Measurements from ENCODE around the gene TMX1. TPM values are rescaled to one million over a fixed set of nuclear protein-coding genes. Genes with fewer than 3 reads are reported as not detected.

Gene TMX1
- total RNA-seq, 3 donors from 2014 or later = 31.5 to 44.1 (median 41.8) TPM

DNA sequence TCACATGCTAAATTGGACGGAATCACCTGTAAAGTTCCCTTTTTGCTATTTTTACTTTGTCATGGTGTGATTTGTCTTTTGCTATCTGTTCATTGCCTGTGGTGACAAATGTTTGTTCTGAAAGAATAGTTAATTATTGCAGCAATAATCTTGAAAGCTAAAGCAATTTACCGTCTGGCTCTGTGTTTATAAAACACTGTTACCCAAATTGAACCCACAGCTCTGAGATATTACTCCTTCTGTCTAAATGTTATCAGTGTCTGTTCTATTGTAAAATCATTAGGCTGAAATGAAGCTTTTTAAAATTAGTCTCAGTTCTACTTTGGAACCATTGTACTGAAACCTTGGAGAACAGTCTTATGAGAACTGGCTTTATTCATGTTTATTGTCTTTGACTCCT lies 42.5 kb downstream of the TMX1 start:
- Histone ChIP-seq H3K27ac (no peak overlapping the region), H3K27me3 (no peaks in the 10 kb centered on the region), H3K4me1 (no peaks in the 10 kb centered on the region), H3K4me3 (no peak overlapping the region), H3K9me3 (no peaks in the 10 kb centered on the region), H3K36me3 (no peaks in the 10 kb centered on the region)
- intact Hi-C loops (cut with DNase I; ENCODE audit: low total_unique reads) = no loop called here
- TF ChIP-seq POLR2A (IDR thresholded peaks at IDR 0.05) = no peak
- TF ChIP-seq, protein P1, sequence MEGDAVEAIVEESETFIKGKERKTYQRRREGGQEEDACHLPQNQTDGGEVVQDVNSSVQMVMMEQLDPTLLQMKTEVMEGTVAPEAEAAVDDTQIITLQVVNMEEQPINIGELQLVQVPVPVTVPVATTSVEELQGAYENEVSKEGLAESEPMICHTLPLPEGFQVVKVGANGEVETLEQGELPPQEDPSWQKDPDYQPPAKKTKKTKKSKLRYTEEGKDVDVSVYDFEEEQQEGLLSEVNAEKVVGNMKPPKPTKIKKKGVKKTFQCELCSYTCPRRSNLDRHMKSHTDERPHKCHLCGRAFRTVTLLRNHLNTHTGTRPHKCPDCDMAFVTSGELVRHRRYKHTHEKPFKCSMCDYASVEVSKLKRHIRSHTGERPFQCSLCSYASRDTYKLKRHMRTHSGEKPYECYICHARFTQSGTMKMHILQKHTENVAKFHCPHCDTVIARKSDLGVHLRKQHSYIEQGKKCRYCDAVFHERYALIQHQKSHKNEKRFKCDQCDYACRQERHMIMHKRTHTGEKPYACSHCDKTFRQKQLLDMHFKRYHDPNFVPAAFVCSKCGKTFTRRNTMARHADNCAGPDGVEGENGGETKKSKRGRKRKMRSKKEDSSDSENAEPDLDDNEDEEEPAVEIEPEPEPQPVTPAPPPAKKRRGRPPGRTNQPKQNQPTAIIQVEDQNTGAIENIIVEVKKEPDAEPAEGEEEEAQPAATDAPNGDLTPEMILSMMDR (IDR thresholded peaks at IDR 0.05) = no peak
- TF ChIP-seq POLR2AphosphoS5 (IDR thresholded peaks at IDR 0.05) = no peak
- no peak for DNase-seq (ENCODE audit: low spot score in 2 of 2)

DNA sequence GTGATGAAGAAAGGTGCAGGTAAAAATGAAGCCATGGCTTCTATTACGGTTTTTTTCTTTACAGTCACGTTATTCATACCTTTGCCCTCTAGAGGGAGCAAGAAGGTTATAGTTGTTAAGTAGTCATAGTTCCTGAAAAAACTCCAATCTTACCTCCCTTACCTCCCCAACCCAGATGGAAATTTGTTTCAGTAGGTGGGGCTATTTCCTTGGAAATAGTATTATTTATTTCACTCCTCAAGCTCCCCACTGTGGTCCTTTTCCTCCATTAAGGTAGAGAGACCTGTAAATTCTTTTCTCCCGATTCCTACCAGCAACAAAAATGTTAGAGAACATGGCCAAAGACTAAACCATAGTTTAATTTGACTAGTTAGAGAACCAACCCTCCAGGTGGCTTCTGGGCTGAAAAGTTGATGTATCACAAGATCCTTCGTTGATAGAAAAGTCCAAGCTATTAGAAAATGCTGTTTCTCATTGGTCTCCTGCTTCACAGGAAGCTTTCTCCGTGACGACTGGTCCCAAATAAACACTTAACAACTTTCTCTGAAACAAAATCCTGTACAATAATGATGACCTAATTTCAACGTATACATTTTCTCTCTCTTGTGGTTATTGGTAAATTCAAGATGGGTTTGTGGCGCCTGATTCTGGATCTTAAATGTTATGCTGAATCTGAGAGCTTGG lies 43.5 kb downstream of the TMX1 start:
- no peak for DNase-seq (ENCODE audit: low spot score in 2 of 2)
- H3K36me3 ChIP-seq = no peaks in the 10 kb centered on the region
- intact Hi-C loops (cut with DNase I; ENCODE audit: low total_unique reads) = loop anchor here (2.0 kb wide), 1 partner anchor 495 kb away; no protein-coding TSS in a partner anchor
- H3K27ac ChIP-seq = peak overlapping the region; percentile 43 to 57
- H3K27me3 ChIP-seq = no peaks in the 10 kb centered on the region
- H3K4me1 ChIP-seq = no peaks in the 10 kb centered on the region
- peak in 1 of 3 donors; percentile 33 for TF ChIP-seq POLR2AphosphoS5 (IDR thresholded peaks at IDR 0.05)
- no peak for TF ChIP-seq POLR2A (IDR thresholded peaks at IDR 0.05)
- TF ChIP-seq, protein P1 (IDR thresholded peaks at IDR 0.05) = peak; percentile 94 to 97 (median 96)
- H3K9me3 ChIP-seq = no peaks in the 10 kb centered on the region
- H3K4me3 ChIP-seq = no peak overlapping the region

DNA sequence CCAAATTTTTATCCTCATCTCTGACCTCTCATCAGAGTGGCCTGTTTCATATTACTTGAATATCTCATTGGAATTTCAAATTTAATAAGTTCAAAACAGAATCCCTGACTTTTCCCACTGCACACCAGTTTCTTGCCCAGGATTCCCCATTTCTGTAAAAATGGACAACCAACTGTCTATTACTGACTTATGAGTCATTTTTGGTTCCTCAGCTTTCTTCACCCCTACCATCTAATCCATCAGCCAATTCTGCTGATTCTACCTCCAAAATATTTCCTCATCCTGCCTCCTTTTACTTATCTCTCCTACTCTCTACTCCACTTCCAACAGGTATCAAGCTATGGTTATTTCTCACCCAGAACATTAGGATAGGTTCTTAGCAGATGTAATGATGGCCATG lies 44.2 kb downstream of the TMX1 start:
- intact Hi-C loops (cut with DNase I; ENCODE audit: low total_unique reads) = loop anchor here (2.0 kb wide), 1 partner anchor 495 kb away; no protein-coding TSS in a partner anchor
- TF ChIP-seq, protein P1 (IDR thresholded peaks at IDR 0.05) = no peak
- TF ChIP-seq POLR2A (IDR thresholded peaks at IDR 0.05) (no peak), POLR2AphosphoS5 (IDR thresholded peaks at IDR 0.05) (no peak)
- Histone ChIP-seq H3K27ac (peak overlapping the region; percentile 43 to 57), H3K36me3 (no peaks in the 10 kb centered on the region), H3K4me3 (no peak overlapping the region), H3K27me3 (no peaks in the 10 kb centered on the region), H3K4me1 (no peaks in the 10 kb centered on the region), H3K9me3 (no peaks in the 10 kb centered on the region)
- no peak for DNase-seq (ENCODE audit: low spot score in 2 of 2)

DNA sequence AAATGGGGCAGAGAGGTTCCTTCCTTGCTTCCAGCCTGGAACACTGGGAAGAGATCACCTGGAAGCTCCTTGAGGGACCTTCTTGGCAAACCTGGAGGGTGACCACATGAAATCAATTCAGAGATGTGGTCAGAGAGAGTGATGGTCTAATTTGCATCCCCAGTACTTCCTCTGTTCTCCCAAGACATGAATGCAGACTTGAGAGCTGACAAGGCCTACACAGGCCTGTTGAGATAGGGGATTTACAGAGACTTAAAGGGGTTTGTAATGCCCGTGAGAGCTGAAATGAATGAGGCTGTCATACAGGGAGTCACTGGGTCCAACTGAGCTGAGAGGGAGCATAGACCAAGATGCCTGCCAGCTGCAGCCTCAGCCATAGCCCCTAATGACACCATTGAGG lies 45.1 kb downstream of the TMX1 start:
- no peak overlapping the region for H3K4me3 ChIP-seq
- no peaks in the 10 kb centered on the region for H3K36me3 ChIP-seq
- H3K27ac ChIP-seq = no peak overlapping the region
- H3K4me1 ChIP-seq = no peaks in the 10 kb centered on the region
- intact Hi-C loops (cut with DNase I; ENCODE audit: low total_unique reads) = loop anchor here (2.0 kb wide), 1 partner anchor 494 kb away; no protein-coding TSS in a partner anchor
- TF ChIP-seq POLR2A (IDR thresholded peaks at IDR 0.05) (no peak), POLR2AphosphoS5 (IDR thresholded peaks at IDR 0.05) (no peak)
- TF ChIP-seq, protein P1 (IDR thresholded peaks at IDR 0.05) = no peak
- DNase-seq (ENCODE audit: low spot score in 2 of 2) = no peak
- H3K9me3 ChIP-seq = no peaks in the 10 kb centered on the region
- H3K27me3 ChIP-seq = no peaks in the 10 kb centered on the region

DNA sequence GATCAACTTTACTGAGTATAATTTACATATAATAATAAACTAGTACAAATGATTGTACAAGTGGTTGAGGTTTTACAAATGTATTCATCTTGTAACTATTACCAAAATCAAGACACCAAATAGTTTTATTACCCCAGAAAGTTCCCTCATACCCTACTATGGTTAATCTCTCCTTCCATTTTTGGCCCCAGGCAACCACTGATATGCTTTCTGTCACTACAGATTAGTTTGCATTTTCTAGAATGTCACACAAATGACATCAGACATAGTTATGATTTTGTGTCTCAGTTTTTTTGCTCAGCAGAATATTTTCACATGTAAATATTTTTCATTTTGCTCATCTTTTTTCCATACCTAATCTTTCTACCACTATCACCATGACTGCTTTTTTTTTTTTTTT lies 49.1 kb downstream of the TMX1 start:
- TF ChIP-seq POLR2AphosphoS5 (IDR thresholded peaks at IDR 0.05) (no peak), POLR2A (IDR thresholded peaks at IDR 0.05) (no peak)
- TF ChIP-seq, protein P1 (IDR thresholded peaks at IDR 0.05) = no peak
- no peaks in the 10 kb centered on the region for H3K36me3 ChIP-seq
- H3K27ac ChIP-seq = no peak overlapping the region
- H3K4me3 ChIP-seq = no peak overlapping the region
- intact Hi-C loops (cut with DNase I; ENCODE audit: low total_unique reads) = no loop called here
- no peak for DNase-seq (ENCODE audit: low spot score in 2 of 2)
- H3K9me3 ChIP-seq = no peaks in the 10 kb centered on the region
- no peaks in the 10 kb centered on the region for H3K27me3 ChIP-seq
- peaks cover 0 to 4% of the 10 kb centered on the region in 2 donors for H3K4me1 ChIP-seq
